HepG2 (cell line): ENCODE measurements around the gene RNASE1. TPM values are rescaled to one million over a fixed set of nuclear protein-coding genes. Genes with fewer than 3 reads are reported as not detected.

Experiments
- ATAC-seq: fragments of 200-7000 bp; cut with Tn5 transposase; 3 replicates; pipeline ENCODE4 v1.9.1; 2020; ENCODE audit warnings: mild to moderate bottlenecking, moderate library complexity
- BruUV-seq: library from RNA; stranded (reverse); fragments of 400-500 nt; replicated peaks from 2 replicates; lab custom pipeline; 2021; lab: Mats Ljungman, UMichigan
- CTCF ChIA-PET: fragments of 300-600 bp; formaldehyde crosslinking; extraction: SDS; loops from one replicate; lab custom pipeline; 2021; ENCODE audit warnings: low total read pairs, inconsistent platforms, low intra/inter-chr PET ratio; lab: Yijun Ruan, JAX
- POLR2A ChIA-PET: fragments of 350-600 bp; sonication (Branson Sonifier 250); formaldehyde crosslinking; loops from one replicate; lab custom pipeline; 2020; ENCODE audit warnings: antibody characterized with exemption, inconsistent platforms; lab: Yijun Ruan, JAX
- DNase-seq: peaks from one replicate; pipeline ENCODE4 v3.0.0-alpha.2; 2015; ENCODE audit warnings: low spot score
- FAIRE-seq: peaks from 3 replicates; lab custom pipeline; 2011; peaks lifted over from hg19 to GRCh38; lab: Jason Lieb, UNC
- H2AFZ ChIP-seq: one replicate; pipeline ENCODE4 v1.6.1; 2011; ENCODE audit warnings: low read length, inconsistent platforms
- H3K27ac ChIP-seq: fragments of 300-600 bp; 3 replicates; pipeline ENCODE4 v1.8.0; 2011; ENCODE audit warnings: mixed run types, mild to moderate bottlenecking, mixed read lengths, low read length, inconsistent platforms; ENCODE audit not compliant: insufficient read depth; ENCODE audit errors: extremely low read length
- H3K27me3 ChIP-seq, 2 experiments: fragments of 200-600 bp in 1 of 2; 2 replicates in 1 of 2; 3 replicates in 1 of 2; pipeline versions ENCODE4 v1.6.0 to v1.8.0; 2011; ENCODE audit warnings: low read length in 2 of 2, mild to moderate bottlenecking in 2 of 2, moderate library complexity in 2 of 2, inconsistent platforms in 1 of 2; ENCODE audit not compliant: insufficient read depth in 2 of 2, control insufficient read depth in 1 of 2
- H3K36me3 ChIP-seq, 2 experiments: fragments of 200-600 bp in 1 of 2; replicated peaks in 1 of 2; 2 replicates in 1 of 2; 3 replicates in 1 of 2; pipeline versions ENCODE4 v1.5.1 to v1.8.0; 2011; ENCODE audit warnings: low read length in 2 of 2, inconsistent platforms in 1 of 2; ENCODE audit not compliant: insufficient read depth in 2 of 2, control insufficient read depth in 1 of 2
- H3K4me1 ChIP-seq: 2 replicates; pipeline ENCODE4 v1.5.1; 2012; ENCODE audit warnings: low read length, inconsistent platforms; ENCODE audit not compliant: insufficient read depth
- H3K4me2 ChIP-seq: 2 replicates; pipeline ENCODE4 v1.6.0; 2011; ENCODE audit warnings: low read depth, low read length, inconsistent platforms
- H3K4me3 ChIP-seq, 3 experiments: fragments of 200-600 bp in 1 of 3; sonication (generic), shearing (Covaris generic) in 1 of 3; replicated peaks in 1 of 3; 2 replicates each; pipeline ENCODE4 v1.5.1; 2011 to 2016; ENCODE audit warnings: low read length in 3 of 3, inconsistent platforms in 2 of 3, low read depth in 2 of 3, mild to moderate bottlenecking in 2 of 3, control low read depth in 1 of 3, mixed read lengths in 1 of 3; ENCODE audit not compliant: insufficient read depth in 1 of 3
- H3K79me2 ChIP-seq: one replicate; pipeline ENCODE4 v1.6.1; 2011; ENCODE audit warnings: low read length, inconsistent platforms; ENCODE audit not compliant: insufficient read depth
- H3K9ac ChIP-seq: 2 replicates; pipeline ENCODE4 v1.6.0; 2011; ENCODE audit warnings: mild to moderate bottlenecking, low read depth, low read length, inconsistent platforms; ENCODE audit not compliant: insufficient read depth
- H3K9me3 ChIP-seq: 2 replicates; pipeline ENCODE4 v1.5.1; 2012; ENCODE audit warnings: mild to moderate bottlenecking, low read length
- H4K20me1 ChIP-seq: 2 replicates; pipeline ENCODE4 v1.6.0; 2011; ENCODE audit warnings: inconsistent platforms, mild to moderate bottlenecking, low read length, moderate library complexity; ENCODE audit not compliant: insufficient read depth
- DMTF1 ChIP-seq: sonication (generic); formaldehyde crosslinking; IDR thresholded peaks from 2 replicates; pipeline ENCODE4 v1.4.0; 2020; ENCODE audit warnings: mild to moderate bottlenecking, missing genetic modification reagents
- RORA ChIP-seq: sonication (generic); formaldehyde crosslinking; IDR thresholded peaks from 2 replicates; pipeline ENCODE4 v1.5.0; 2020; ENCODE audit warnings: mild to moderate bottlenecking, missing genetic modification reagents, moderate library complexity
- SIN3A ChIP-seq: IDR thresholded peaks from 2 replicates; pipeline ENCODE4 v1.6.1; 2011; ENCODE audit warnings: low read depth, mild to moderate bottlenecking, control low read depth, low read length, borderline replicate concordance
- SP2 ChIP-seq: sonication (generic); formaldehyde crosslinking; IDR thresholded peaks from 2 replicates; pipeline ENCODE4 v1.5.1; 2020; ENCODE audit warnings: mild to moderate bottlenecking, missing genetic modification reagents
- STAT5B ChIP-seq: sonication (generic); formaldehyde crosslinking; IDR thresholded peaks from 2 replicates; pipeline ENCODE4 v1.4.0; 2020; ENCODE audit warnings: missing genetic modification reagents
- TMF1 ChIP-seq: sonication (generic); formaldehyde crosslinking; IDR thresholded peaks from 2 replicates; pipeline ENCODE4 v1.8.1; 2022; ENCODE audit warnings: low read depth, missing genetic modification reagents
- TOE1 ChIP-seq: sonication (generic); formaldehyde crosslinking; IDR thresholded peaks from 2 replicates; pipeline ENCODE4 v1.4.0; 2020; ENCODE audit warnings: mild to moderate bottlenecking, missing genetic modification reagents
- TSC22D2 ChIP-seq: sonication (generic); formaldehyde crosslinking; IDR thresholded peaks from 2 replicates; pipeline ENCODE4 v1.5.1; 2020; ENCODE audit warnings: missing genetic modification reagents, mild to moderate bottlenecking, borderline replicate concordance
- ZIK1 ChIP-seq: sonication (generic); formaldehyde crosslinking; IDR thresholded peaks from 2 replicates; pipeline ENCODE4 v1.5.0; 2020; ENCODE audit warnings: mild to moderate bottlenecking, low read depth, missing genetic modification reagents, borderline replicate concordance
- ZNF282 ChIP-seq: fragments of 450-650 bp; IDR thresholded peaks from 2 replicates; pipeline ENCODE4 v1.6.1; 2018; ENCODE audit not compliant: partially characterized antibody
- ZNF33A ChIP-seq: sonication (generic); formaldehyde crosslinking; IDR thresholded peaks from 2 replicates; pipeline ENCODE4 v1.5.1; 2020; ENCODE audit warnings: missing genetic modification reagents, mild to moderate bottlenecking, moderate library complexity, borderline replicate concordance
- ZNF441 ChIP-seq: sonication (generic); formaldehyde crosslinking; IDR thresholded peaks from 2 replicates; pipeline ENCODE4 v1.7.0; 2021; ENCODE audit warnings: missing genetic modification reagents, borderline replicate concordance
- ZNF558 ChIP-seq: sonication (generic); formaldehyde crosslinking; IDR thresholded peaks from 2 replicates; pipeline ENCODE4 v1.9.0; 2022; ENCODE audit warnings: mild to moderate bottlenecking, missing genetic modification reagents, borderline replicate concordance
- ZNF605 ChIP-seq: sonication (generic); formaldehyde crosslinking; IDR thresholded peaks from 2 replicates; pipeline ENCODE4 v1.8.0; 2022; ENCODE audit warnings: mild to moderate bottlenecking, missing genetic modification reagents
- WGBS: methylation state at CpG from one replicate; pipeline ENCODE4 v1.1.6; 2017; ENCODE audit warnings: low lambda C conversion rate; 5-methylcytosine and 5-hydroxymethylcytosine counted together
- in situ Hi-C: cut with HindIII; loops from 2 replicates; pipeline ENCODE4 v1.10.0; 2017; ENCODE audit warnings: low pct_unique_long_range_greater_than_20kb; ENCODE audit not compliant: extremely low pct_ligation_motif_present
- intact Hi-C: fragments of 100-400 bp; cut with micrococcal nuclease; formaldehyde crosslinking; loops from one replicate; pipeline ENCODE4 v1.10.0; 2022; ENCODE audit not compliant: unreplicated experiment
- polyA plus RNA-seq, 8 experiments: library from polyadenylated mRNA; depleted of rRNA in 3 of 8; stranded (reverse) in 7 of 8; unstranded in 1 of 8; fragments of >200 nt; fragmentation: Illumina TruSeq in 4 of 8; extraction: Trizol in 4 of 8; gene quantifications; 2 replicates each; pipeline versions ENCODE4 v1.2.1 to v1.2.3, GENCODE V29; 2011 to 2016; ENCODE audit warnings: low read depth in 4 of 8, missing spikeins in 1 of 8, mixed read lengths in 1 of 8; ENCODE audit not compliant: insufficient read depth in 1 of 8
- total RNA-seq, 5 experiments: library from RNA; depleted of rRNA; stranded (reverse); fragments of >200 nt; fragmentation: Illumina TruSeq; extraction: Trizol; gene quantifications; 2 replicates each; pipeline ENCODE4 v1.2.3, GENCODE V29; 2016; ENCODE audit warnings: low read depth in 1 of 5
- TF ChIP-seq, protein P1 (sequence below): IDR thresholded peaks from 2 replicates; pipeline ENCODE4 v1.6.1; 2016; ENCODE audit warnings: mild to moderate bottlenecking, missing biosample characterization, missing genetic modification reagents
- TF ChIP-seq, protein P2 (sequence below): sonication (generic); formaldehyde crosslinking; IDR thresholded peaks from 2 replicates; pipeline ENCODE4 v1.4.0; 2020; ENCODE audit warnings: missing genetic modification reagents

RNASE1 gene
- total and polyA plus RNA-seq, 2 of the 13 experiments (the other 11 are each of a cell fraction or from before 2014, with no cell fraction given) = not detected

GRCh38 chr14:20782280-20782890 is 20.3 kb downstream of the RNASE1 start:
- Histone ChIP-seq H3K36me3 (no peaks in the 10 kb centered on the region), H3K27me3 (no peaks in the 10 kb centered on the region), H3K4me2 (no peak overlapping the region), H3K9me3 (no peaks in the 10 kb centered on the region), H3K4me3 (no peak overlapping the region), H4K20me1 (no peaks in the 10 kb centered on the region), H3K27ac (no peak overlapping the region), H2AFZ (no peak overlapping the region), H3K9ac (no peak overlapping the region), H3K79me2 (no peaks in the 10 kb centered on the region), H3K4me1 (no peaks in the 10 kb centered on the region)
- CTCF ChIA-PET = no interaction called here
- intact Hi-C loops (no loop called here), in situ Hi-C loops (no loop called here)
- no peak for FAIRE-seq
- DNase-seq = no peak
- no TSS peak for BruUV-seq
- POLR2A ChIA-PET = no interaction called here
- no peak for TF ChIP-seq TMF1 (CRISPR knock-in tag)
- TF ChIP-seq STAT5B (CRISPR knock-in tag) = no peak
- TF ChIP-seq SP2 = no peak
- no peak for TF ChIP-seq ZNF558 (CRISPR knock-in tag)
- no peak for TF ChIP-seq ZNF282
- TF ChIP-seq TSC22D2 (CRISPR knock-in tag) = no peak
- TF ChIP-seq ZNF441 (CRISPR knock-in tag) = no peak
- TF ChIP-seq SIN3A = no peak
- WGBS = 24% methylated on average over 5 of the region's 5 CpGs
- ATAC-seq = no peak

- BruUV-seq = no TSS peak
- ChIA-PET POLR2A (no interaction called here), CTCF (no interaction called here)
- Histone ChIP-seq H3K27me3 (no peaks in the 10 kb centered on the region), H2AFZ (no peak overlapping the region), H3K4me2 (no peak overlapping the region), H3K4me3 (no peak overlapping the region), H3K9ac (no peak overlapping the region), H3K36me3 (no peaks in the 10 kb centered on the region), H4K20me1 (no peaks in the 10 kb centered on the region), H3K9me3 (no peaks in the 10 kb centered on the region), H3K79me2 (no peaks in the 10 kb centered on the region), H3K27ac (no peak overlapping the region), H3K4me1 (no peaks in the 10 kb centered on the region)
- FAIRE-seq (no peak), DNase-seq (no peak), ATAC-seq (no peak)
- 61% methylated on average over 4 of the region's 4 CpGs for WGBS
- intact Hi-C loops (no loop called here), in situ Hi-C loops (no loop called here)
- TF ChIP-seq RORA (no peak), ZNF605 (CRISPR knock-in tag) (no peak), TOE1 (CRISPR knock-in tag) (no peak), ZIK1 (CRISPR knock-in tag) (no peak), ZNF33A (CRISPR knock-in tag) (no peak), DMTF1 (CRISPR knock-in tag) (no peak)
- TF ChIP-seq, protein P1, sequence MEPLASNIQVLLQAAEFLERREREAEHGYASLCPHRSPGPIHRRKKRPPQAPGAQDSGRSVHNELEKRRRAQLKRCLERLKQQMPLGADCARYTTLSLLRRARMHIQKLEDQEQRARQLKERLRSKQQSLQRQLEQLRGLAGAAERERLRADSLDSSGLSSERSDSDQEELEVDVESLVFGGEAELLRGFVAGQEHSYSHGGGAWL = no peak
- TF ChIP-seq, protein P2, sequence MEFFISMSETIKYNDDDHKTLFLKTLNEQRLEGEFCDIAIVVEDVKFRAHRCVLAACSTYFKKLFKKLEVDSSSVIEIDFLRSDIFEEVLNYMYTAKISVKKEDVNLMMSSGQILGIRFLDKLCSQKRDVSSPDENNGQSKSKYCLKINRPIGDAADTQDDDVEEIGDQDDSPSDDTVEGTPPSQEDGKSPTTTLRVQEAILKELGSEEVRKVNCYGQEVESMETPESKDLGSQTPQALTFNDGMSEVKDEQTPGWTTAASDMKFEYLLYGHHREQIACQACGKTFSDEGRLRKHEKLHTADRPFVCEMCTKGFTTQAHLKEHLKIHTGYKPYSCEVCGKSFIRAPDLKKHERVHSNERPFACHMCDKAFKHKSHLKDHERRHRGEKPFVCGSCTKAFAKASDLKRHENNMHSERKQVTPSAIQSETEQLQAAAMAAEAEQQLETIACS (CRISPR knock-in tag) = no peak
Observed at GRCh38 chr14:20781803-20782202, 20.8 kb downstream of the RNASE1 start.
